Endothelial cell (in vitro differentiated cells): ENCODE data around the gene UNC79. TPM values are rescaled to one million over a fixed set of nuclear protein-coding genes. Genes with fewer than 3 reads are reported as not detected.

ENCODE experiments used
- DNase-seq: peaks from one replicate; pipeline ENCODE4 v3.0.0; 2021; ENCODE audit warnings: low spot score
- H3K27ac Mint-ChIP-seq: one replicate; pipeline ENCODE4 v1.8.0; 2021; ENCODE audit warnings: mixed read lengths, inconsistent platforms; ENCODE audit not compliant: unreplicated experiment
- H3K27me3 Mint-ChIP-seq: one replicate; pipeline ENCODE4 v1.8.0; 2021; ENCODE audit warnings: mild to moderate bottlenecking, moderate library complexity, mixed read lengths, inconsistent platforms; ENCODE audit not compliant: unreplicated experiment
- H3K36me3 Mint-ChIP-seq: one replicate; pipeline ENCODE4 v1.8.0; 2021; ENCODE audit warnings: mild to moderate bottlenecking, low read depth, mixed read lengths, inconsistent platforms; ENCODE audit not compliant: unreplicated experiment
- H3K4me1 Mint-ChIP-seq: one replicate; pipeline ENCODE4 v1.8.0; 2021; ENCODE audit warnings: mild to moderate bottlenecking, mixed read lengths, inconsistent platforms; ENCODE audit not compliant: unreplicated experiment
- H3K4me3 Mint-ChIP-seq: one replicate; pipeline ENCODE4 v1.8.0; 2021; ENCODE audit warnings: mild to moderate bottlenecking, mixed read lengths, inconsistent platforms; ENCODE audit not compliant: unreplicated experiment
- H3K9me3 Mint-ChIP-seq: one replicate; pipeline ENCODE4 v1.8.0; 2021; ENCODE audit warnings: mixed read lengths, inconsistent platforms; ENCODE audit not compliant: unreplicated experiment
- total RNA-seq: library from RNA; stranded (reverse); fragmentation: NEBNext Ultra II Directional; extraction: Animal tissue kit (Norgen Biotek cat#: 25700); gene quantifications from one replicate; pipeline ENCODE4 v1.2.1, GENCODE V29; 2021; ENCODE audit not compliant: unreplicated experiment
- TF ChIP-seq, protein P1 (sequence below): fragments of 200-600 bp; sonication (generic); IDR thresholded peaks from one replicate; pipeline ENCODE4 v1.5.0; 2021; ENCODE audit warnings: antibody characterized with exemption; ENCODE audit not compliant: unreplicated experiment

The UNC79 gene
- total RNA-seq, 1 donor from 2014 or later = 0.69 TPM

DNA sequence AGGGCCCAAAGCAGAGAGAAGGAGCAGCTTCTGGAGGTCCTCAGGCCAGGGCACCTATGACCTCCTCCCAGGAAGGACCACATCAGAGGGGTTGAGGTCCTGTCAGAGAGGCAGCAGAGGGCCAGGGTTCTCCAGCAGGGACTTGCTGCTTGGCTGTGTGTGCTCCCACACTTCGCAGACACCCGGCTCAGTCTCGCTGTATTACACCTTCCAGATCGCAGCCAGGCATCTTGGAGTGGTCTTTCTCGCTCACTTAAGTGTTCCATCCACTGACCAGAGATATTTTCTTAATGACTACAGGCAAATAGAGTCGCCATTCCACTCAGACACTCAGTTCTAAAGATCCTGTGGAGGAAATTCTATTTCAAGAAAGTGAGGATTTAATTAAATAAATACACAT is 273.2 kb downstream of the UNC79 start:
- Mint-ChIP-seq H3K9me3 (no peaks in the 10 kb centered on the region), H3K36me3 (no peaks in the 10 kb centered on the region), H3K4me3 (no peak overlapping the region), H3K27ac (no peak overlapping the region), H3K27me3 (peaks cover 1% of the 10 kb centered on the region), H3K4me1 (no peaks in the 10 kb centered on the region)
- no peak for DNase-seq
- TF ChIP-seq, protein P1, sequence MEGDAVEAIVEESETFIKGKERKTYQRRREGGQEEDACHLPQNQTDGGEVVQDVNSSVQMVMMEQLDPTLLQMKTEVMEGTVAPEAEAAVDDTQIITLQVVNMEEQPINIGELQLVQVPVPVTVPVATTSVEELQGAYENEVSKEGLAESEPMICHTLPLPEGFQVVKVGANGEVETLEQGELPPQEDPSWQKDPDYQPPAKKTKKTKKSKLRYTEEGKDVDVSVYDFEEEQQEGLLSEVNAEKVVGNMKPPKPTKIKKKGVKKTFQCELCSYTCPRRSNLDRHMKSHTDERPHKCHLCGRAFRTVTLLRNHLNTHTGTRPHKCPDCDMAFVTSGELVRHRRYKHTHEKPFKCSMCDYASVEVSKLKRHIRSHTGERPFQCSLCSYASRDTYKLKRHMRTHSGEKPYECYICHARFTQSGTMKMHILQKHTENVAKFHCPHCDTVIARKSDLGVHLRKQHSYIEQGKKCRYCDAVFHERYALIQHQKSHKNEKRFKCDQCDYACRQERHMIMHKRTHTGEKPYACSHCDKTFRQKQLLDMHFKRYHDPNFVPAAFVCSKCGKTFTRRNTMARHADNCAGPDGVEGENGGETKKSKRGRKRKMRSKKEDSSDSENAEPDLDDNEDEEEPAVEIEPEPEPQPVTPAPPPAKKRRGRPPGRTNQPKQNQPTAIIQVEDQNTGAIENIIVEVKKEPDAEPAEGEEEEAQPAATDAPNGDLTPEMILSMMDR = no peak

DNA sequence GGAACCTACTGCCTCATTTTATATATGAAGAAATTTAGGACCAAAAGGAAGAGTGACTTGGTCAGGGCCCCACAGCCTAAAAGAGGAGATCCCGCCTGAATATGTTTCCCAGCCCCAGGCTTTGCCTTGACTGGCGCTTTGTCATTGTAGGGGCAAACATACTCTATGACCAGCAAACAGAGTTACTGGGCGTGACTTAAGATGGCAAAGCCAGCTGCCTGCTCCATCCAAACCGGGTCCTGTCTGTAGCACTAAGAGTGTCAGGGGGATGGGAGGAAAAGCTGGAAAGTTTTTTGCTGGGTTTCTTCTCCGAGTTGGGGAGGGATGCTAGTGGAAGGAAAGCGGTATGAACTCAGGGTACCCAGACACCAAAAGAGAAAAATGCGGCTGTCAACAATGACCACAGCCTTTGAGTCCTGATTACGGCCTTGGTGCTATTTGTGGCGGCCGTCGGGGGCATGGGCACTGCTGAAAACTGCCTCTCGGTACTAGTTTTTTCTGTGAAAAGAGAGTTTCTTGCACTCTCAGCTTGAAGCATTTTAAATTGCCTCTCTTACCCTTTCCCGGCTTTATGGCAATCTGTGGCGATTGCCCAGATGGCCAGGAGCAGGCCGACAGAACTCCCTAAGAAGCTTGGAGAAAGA is 274.9 kb downstream of the UNC79 start:
- Mint-ChIP-seq H3K36me3 (no peaks in the 10 kb centered on the region), H3K27me3 (peaks cover 1% of the 10 kb centered on the region), H3K27ac (no peak overlapping the region), H3K9me3 (no peaks in the 10 kb centered on the region), H3K4me3 (no peak overlapping the region), H3K4me1 (no peaks in the 10 kb centered on the region)
- no peak for DNase-seq
- TF ChIP-seq, protein P1 = no peak

DNA sequence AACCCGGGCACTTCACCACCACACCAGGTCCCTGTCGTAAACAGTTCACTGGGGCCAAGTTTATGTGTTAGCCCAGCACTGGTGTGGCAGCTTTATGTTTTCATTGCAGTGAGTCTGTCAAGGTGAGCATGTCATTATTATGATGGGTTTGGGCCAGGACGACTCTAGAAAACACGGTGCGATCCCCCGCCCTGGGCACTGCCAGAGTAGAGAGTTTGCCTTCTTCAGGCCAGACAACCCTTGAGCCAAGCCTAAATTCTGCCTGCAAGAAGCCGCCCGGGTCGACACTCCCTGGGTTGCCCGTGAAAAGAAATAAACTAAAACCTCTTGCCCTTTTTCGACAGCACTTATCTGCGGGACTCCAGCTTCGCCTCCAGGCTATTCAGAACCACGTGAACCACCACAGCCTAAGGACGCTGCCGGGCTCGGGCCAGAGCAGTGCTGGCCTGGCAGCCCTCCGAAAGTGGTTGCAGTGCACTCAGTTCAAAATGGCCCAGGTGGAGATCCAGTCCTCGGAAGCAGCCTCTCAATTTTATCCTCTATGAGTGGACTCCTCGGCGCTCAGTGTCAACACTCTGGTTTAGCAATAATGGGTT is 275.7 kb downstream of the UNC79 start:
- no peak overlapping the region for H3K27ac Mint-ChIP-seq
- DNase-seq = no peak
- no peaks in the 10 kb centered on the region for H3K4me1 Mint-ChIP-seq
- peaks cover 1% of the 10 kb centered on the region for H3K27me3 Mint-ChIP-seq
- no peaks in the 10 kb centered on the region for H3K36me3 Mint-ChIP-seq
- no peaks in the 10 kb centered on the region for H3K9me3 Mint-ChIP-seq
- H3K4me3 Mint-ChIP-seq = no peak overlapping the region
- TF ChIP-seq, protein P1 = no peak

DNA sequence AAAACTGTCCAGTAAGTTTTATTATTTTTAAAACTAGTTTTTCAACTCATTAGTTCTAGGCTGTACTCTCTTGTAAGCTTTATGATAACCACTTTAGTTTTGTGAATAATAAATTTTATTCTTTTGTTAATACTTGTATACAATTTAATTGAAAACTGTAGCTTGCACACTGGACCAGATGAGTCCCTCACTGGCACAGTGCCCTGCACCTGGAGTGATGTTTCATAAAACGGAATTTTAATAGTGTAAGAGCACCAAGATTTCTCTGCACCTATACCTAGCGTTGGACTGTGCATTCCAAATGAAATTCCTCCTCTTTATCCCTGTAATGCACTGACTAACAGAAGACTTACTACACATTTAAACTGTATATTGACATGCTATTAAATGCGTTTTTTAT is 276.7 kb downstream of the UNC79 start:
- no peak for DNase-seq
- H3K27ac Mint-ChIP-seq = no peak overlapping the region
- no peaks in the 10 kb centered on the region for H3K4me1 Mint-ChIP-seq

DNA sequence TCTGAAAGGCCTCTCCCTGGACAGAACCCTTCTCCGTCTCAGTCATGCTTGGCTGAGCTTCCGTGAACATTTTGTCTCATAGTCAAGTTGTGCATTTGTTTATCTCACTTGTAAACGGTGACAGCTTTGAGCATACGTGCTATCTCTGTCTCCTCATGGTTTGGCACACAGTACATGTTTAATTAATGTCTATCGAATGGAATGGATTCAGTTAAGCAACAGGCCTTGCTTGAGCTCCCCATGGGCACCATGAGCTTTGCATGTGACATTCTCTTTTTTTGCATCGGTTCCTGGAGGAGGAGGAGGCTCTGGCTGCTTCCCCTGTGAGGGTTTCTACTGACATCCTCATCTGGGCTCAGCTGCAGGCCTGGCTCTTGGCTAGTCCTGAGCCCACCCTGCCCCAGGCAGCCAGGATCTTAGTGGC is 277.6 kb downstream of the UNC79 start:
- H3K36me3 Mint-ChIP-seq = no peaks in the 10 kb centered on the region
- no peaks in the 10 kb centered on the region for H3K9me3 Mint-ChIP-seq

More for the DNA sequence above, 276.7 kb downstream of the UNC79 start:
- Mint-ChIP-seq H3K4me3 (no peak overlapping the region), H3K9me3 (no peaks in the 10 kb centered on the region), H3K27me3 (peaks cover 1% of the 10 kb centered on the region), H3K36me3 (no peaks in the 10 kb centered on the region)
- TF ChIP-seq, protein P1 = no peak

More for the DNA sequence above, 277.6 kb downstream of the UNC79 start:
- TF ChIP-seq, protein P1 = no peak
- Mint-ChIP-seq H3K4me1 (no peaks in the 10 kb centered on the region), H3K27me3 (peaks cover 1% of the 10 kb centered on the region), H3K4me3 (no peak overlapping the region), H3K27ac (no peak overlapping the region)
- DNase-seq = no peak
